Right atrium auricular region (tissue), 2 donors: ENCODE results near the gene POGZ. TPM values are rescaled to one million over a fixed set of nuclear protein-coding genes. Genes with fewer than 3 reads are reported as not detected.

ENCODE experiments used
- DNase-seq: peaks from one replicate; pipeline ENCODE4 v3.0.0-alpha.2; 2019; ENCODE audit warnings: low spot score
- H3K27ac ChIP-seq, 2 donors: fragments of 200-600 bp; sonication (generic); 1 replicate in 1 of 2; 2 replicates in 1 of 2; pipeline ENCODE4 v1.5.1; 2016 to 2019
- H3K27me3 ChIP-seq, 2 donors: fragments of 200-600 bp; sonication (generic); one replicate each; pipeline versions ENCODE4 v1.5.1 to v1.6.0; 2017 to 2019
- H3K36me3 ChIP-seq: fragments of 200-600 bp; sonication (generic); one replicate; pipeline ENCODE4 v1.5.1; 2016
- H3K4me1 ChIP-seq, 2 donors: fragments of 200-600 bp; sonication (generic); one replicate each; pipeline versions ENCODE4 v1.5.1 to v1.6.0; 2017 to 2019
- H3K4me3 ChIP-seq, 2 donors: fragments of 200-600 bp; sonication (generic); 1 replicate in 1 of 2; 2 replicates in 1 of 2; pipeline ENCODE4 v1.5.1; 2017 to 2019; ENCODE audit warnings: mild to moderate bottlenecking in 1 of 2, moderate library complexity in 1 of 2
- H3K9me3 ChIP-seq, 2 donors: fragments of 200-600 bp; sonication (generic); one replicate each; pipeline ENCODE4 v1.5.1; 2019
- total RNA-seq, 2 donors: library from RNA; depleted of rRNA; stranded (reverse); fragments of >200 nt; gene quantifications; one replicate each; pipeline ENCODE4 v1.1.0, GENCODE V29; 2016
- TF ChIP-seq, protein P1 (sequence below), 2 donors: fragments of 200-600 bp; sonication (generic); IDR thresholded peaks; one replicate each; pipeline ENCODE4 v1.5.1; 2019; ENCODE audit warnings: antibody characterized with exemption in 2 of 2

POGZ gene, protein sequence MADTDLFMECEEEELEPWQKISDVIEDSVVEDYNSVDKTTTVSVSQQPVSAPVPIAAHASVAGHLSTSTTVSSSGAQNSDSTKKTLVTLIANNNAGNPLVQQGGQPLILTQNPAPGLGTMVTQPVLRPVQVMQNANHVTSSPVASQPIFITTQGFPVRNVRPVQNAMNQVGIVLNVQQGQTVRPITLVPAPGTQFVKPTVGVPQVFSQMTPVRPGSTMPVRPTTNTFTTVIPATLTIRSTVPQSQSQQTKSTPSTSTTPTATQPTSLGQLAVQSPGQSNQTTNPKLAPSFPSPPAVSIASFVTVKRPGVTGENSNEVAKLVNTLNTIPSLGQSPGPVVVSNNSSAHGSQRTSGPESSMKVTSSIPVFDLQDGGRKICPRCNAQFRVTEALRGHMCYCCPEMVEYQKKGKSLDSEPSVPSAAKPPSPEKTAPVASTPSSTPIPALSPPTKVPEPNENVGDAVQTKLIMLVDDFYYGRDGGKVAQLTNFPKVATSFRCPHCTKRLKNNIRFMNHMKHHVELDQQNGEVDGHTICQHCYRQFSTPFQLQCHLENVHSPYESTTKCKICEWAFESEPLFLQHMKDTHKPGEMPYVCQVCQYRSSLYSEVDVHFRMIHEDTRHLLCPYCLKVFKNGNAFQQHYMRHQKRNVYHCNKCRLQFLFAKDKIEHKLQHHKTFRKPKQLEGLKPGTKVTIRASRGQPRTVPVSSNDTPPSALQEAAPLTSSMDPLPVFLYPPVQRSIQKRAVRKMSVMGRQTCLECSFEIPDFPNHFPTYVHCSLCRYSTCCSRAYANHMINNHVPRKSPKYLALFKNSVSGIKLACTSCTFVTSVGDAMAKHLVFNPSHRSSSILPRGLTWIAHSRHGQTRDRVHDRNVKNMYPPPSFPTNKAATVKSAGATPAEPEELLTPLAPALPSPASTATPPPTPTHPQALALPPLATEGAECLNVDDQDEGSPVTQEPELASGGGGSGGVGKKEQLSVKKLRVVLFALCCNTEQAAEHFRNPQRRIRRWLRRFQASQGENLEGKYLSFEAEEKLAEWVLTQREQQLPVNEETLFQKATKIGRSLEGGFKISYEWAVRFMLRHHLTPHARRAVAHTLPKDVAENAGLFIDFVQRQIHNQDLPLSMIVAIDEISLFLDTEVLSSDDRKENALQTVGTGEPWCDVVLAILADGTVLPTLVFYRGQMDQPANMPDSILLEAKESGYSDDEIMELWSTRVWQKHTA (N-terminal part only)
- total RNA-seq, result 10 to 100 TPM; 21.8 to 29.2 TPM

DNA sequence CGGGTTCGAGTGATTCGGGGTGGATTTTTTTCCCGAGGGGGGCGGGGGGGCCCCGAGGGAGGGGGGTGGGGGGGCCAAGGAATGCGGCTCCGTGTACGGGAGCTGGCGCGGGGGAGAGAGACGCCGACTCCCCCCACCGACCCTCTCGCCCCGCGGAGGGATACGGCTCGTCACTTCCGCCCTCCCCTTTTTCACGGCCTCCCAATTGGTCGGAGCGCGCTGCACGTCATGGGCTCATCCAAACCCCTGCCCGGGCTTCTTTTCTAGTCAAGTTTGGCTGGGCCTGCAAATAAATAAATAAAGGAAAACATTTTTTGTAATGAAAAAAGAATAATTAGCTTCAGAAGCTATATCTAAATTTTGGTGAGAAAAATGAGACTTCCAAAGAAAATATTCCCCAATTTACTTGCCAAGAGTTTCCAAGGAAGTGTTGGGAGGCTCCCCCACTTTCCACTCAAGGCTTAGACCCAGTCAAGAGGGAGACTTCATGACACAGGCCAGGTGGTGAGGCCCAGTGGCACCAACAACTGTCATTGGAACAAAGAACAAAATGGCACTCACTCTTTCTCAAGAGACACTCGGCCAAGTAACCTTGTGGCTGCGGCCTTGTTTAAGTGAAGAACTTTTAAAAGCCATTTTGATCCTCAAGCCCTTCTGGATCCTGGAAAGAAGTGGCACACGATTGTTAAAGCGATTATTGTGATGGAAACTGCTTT is at the start of gene POGZ:
Gene POGZ (minus strand): TSS at position 164 of the 716 bp plus-strand sequence. CDS start 17,290 bp downstream, outside the sequence.
- peak within 1 kb of the TSS; percentile 81 to 93 for H3K4me3 ChIP-seq
- TF ChIP-seq, protein P1, sequence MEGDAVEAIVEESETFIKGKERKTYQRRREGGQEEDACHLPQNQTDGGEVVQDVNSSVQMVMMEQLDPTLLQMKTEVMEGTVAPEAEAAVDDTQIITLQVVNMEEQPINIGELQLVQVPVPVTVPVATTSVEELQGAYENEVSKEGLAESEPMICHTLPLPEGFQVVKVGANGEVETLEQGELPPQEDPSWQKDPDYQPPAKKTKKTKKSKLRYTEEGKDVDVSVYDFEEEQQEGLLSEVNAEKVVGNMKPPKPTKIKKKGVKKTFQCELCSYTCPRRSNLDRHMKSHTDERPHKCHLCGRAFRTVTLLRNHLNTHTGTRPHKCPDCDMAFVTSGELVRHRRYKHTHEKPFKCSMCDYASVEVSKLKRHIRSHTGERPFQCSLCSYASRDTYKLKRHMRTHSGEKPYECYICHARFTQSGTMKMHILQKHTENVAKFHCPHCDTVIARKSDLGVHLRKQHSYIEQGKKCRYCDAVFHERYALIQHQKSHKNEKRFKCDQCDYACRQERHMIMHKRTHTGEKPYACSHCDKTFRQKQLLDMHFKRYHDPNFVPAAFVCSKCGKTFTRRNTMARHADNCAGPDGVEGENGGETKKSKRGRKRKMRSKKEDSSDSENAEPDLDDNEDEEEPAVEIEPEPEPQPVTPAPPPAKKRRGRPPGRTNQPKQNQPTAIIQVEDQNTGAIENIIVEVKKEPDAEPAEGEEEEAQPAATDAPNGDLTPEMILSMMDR (IDR thresholded peaks at IDR 0.05), result no peak
- peak; percentile 97 for DNase-seq
- H3K9me3 ChIP-seq, result no peaks in the 10 kb centered on the region
- H3K27ac ChIP-seq, result peak within 1 kb of the TSS; percentile 97 to 99
- H3K36me3 ChIP-seq, result no peaks in the 10 kb centered on the region
- H3K4me1 ChIP-seq, result peaks cover 0 to 27% of the 10 kb centered on the region in 2 donors
- H3K27me3 ChIP-seq, result no peaks in the 10 kb centered on the region

DNA sequence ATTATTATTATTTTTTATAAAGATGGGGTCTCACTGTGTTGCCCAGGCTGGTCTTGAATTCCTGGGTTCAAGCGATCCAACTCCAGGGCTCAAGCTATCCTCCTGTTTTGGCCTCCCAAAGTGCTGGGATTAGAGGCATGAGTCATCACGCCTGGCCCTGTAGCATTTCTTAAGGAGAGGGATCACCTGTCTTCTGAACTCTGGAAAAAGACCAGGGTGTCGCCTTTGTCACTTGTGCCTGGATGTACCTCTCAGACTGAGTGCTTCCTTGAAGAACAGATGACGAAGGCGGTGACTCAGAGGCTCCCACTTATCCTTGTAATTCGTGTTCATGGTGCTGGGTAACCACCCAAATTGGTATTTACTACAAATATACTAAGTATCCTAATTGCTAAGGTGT is 49.5 kb upstream of the POGZ start:
- Histone ChIP-seq H3K27ac (no peak overlapping the region), H3K27me3 (no peaks in the 10 kb centered on the region), H3K36me3 (no peaks in the 10 kb centered on the region), H3K4me1 (peaks cover 0 to 20% of the 10 kb centered on the region in 2 donors), H3K9me3 (no peaks in the 10 kb centered on the region), H3K4me3 (no peak overlapping the region)
- TF ChIP-seq, protein P1 (IDR thresholded peaks at IDR 0.05), result no peak
- no peak for DNase-seq

DNA sequence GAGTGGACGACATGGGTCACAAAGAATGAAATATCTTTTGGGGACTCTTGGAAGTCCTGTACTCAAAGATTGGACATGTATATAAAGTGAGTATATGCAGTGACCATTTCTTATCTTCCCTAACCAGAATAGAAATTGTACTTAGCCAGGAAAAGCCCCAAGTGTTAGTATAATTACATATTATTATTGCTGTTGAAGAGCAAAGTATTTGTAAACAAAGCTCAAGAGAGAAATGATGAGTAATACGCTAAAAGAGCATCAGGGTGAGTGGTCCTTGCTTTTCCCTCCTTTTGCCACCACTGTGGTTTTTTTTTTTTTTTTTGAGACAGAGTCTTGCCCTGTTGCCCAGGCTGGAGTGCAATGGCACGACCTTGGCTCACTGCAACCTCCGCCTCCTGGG is 45.5 kb upstream of the POGZ start:
- no peaks in the 10 kb centered on the region for H3K9me3 ChIP-seq
- H3K4me3 ChIP-seq, result no peak overlapping the region
- no peaks in the 10 kb centered on the region for H3K27me3 ChIP-seq
- H3K36me3 ChIP-seq, result no peaks in the 10 kb centered on the region
- no peak overlapping the region for H3K27ac ChIP-seq
- DNase-seq, result no peak
- no peaks in the 10 kb centered on the region for H3K4me1 ChIP-seq
- TF ChIP-seq, protein P1 (IDR thresholded peaks at IDR 0.05), result no peak

DNA sequence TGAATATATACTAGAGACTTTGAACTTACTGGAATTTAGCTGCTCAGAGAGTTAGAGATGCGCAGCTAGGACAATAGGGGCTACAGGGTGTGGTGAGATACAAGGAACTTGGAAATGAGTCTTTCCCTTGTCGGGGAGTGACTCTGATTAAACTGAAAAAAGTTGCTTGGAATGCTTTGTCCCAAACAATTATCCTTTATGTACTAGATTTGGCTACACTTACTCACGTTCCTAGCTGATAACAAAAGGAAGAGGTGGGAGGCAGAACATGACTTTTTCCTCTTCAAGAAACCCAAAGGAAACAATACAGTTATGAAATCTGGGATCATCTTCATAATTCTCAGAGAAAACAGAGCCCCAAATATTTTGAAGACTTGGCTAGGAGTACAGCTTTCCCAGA is 45.0 kb upstream of the POGZ start:
- DNase-seq, result no peak
- Histone ChIP-seq H3K27me3 (no peaks in the 10 kb centered on the region), H3K27ac (no peak overlapping the region), H3K4me3 (no peak overlapping the region), H3K36me3 (no peaks in the 10 kb centered on the region), H3K4me1 (no peaks in the 10 kb centered on the region), H3K9me3 (no peaks in the 10 kb centered on the region)
- TF ChIP-seq, protein P1 (IDR thresholded peaks at IDR 0.05), result no peak
